Lower lobe of right lung (tissue), 2 donors: ENCODE data around the gene TRMT6. TPM values are rescaled to one million over a fixed set of nuclear protein-coding genes. Genes with fewer than 3 reads are reported as not detected.

Source experiments
- ATAC-seq, 2 donors: fragments of 200-7000 bp; cut with Tn5 transposase; one replicate each; pipeline ENCODE4 v1.9.1; 2020 to 2022; ENCODE audit warnings: mild to moderate bottlenecking in 2 of 2, moderate library complexity in 2 of 2
- DNase-seq: peaks from one replicate; pipeline ENCODE4 v3.0.0-alpha.2; 2020
- H3K27ac ChIP-seq: fragments of 200-600 bp; one replicate; pipeline ENCODE4 v1.8.0; 2022
- H3K27me3 ChIP-seq: fragments of 200-600 bp; one replicate; pipeline ENCODE4 v1.8.0; 2022; ENCODE audit warnings: low read depth
- H3K36me3 ChIP-seq: fragments of 200-600 bp; one replicate; pipeline ENCODE4 v1.8.0; 2022; ENCODE audit warnings: mild to moderate bottlenecking
- H3K4me1 ChIP-seq: fragments of 200-600 bp; one replicate; pipeline ENCODE4 v1.8.0; 2022
- H3K4me3 ChIP-seq: fragments of 200-600 bp; one replicate; pipeline ENCODE4 v1.8.0; 2022; ENCODE audit warnings: mild to moderate bottlenecking
- H3K9me3 ChIP-seq: fragments of 200-600 bp; one replicate; pipeline ENCODE4 v1.8.0; 2022
- intact Hi-C: fragments of 100-400 bp; cut with DNase I; formaldehyde crosslinking; loops from one replicate; pipeline ENCODE4 v1.11.0; 2022
- long read RNA-seq: library from polyadenylated mRNA; unstranded; transcript quantifications from one replicate; pipeline ENCODE4 v2.0.0, GENCODE V29; 2021
- total RNA-seq: library from RNA; stranded (reverse); fragmentation: NEBNext Ultra II Directional; extraction: Animal tissue kit (Norgen Biotek cat#: 25700); gene quantifications from one replicate; pipeline ENCODE4 v1.2.1, GENCODE V29; 2021
- TF ChIP-seq, protein P1 (sequence below): fragments of 200-600 bp; IDR thresholded peaks from one replicate; pipeline ENCODE4 v1.8.0; 2022; ENCODE audit warnings: antibody characterized with exemption, mild to moderate bottlenecking
- donor health status: DM: no; HTN: yes; CAD: no; lungs with severe emphysema.

The TRMT6 gene, protein sequence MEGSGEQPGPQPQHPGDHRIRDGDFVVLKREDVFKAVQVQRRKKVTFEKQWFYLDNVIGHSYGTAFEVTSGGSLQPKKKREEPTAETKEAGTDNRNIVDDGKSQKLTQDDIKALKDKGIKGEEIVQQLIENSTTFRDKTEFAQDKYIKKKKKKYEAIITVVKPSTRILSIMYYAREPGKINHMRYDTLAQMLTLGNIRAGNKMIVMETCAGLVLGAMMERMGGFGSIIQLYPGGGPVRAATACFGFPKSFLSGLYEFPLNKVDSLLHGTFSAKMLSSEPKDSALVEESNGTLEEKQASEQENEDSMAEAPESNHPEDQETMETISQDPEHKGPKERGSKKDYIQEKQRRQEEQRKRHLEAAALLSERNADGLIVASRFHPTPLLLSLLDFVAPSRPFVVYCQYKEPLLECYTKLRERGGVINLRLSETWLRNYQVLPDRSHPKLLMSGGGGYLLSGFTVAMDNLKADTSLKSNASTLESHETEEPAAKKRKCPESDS
- 11.0 TPM for total RNA-seq
- long read RNA-seq, transcript TRMT6-201 (11 exons, 2,327 nt) = major isoform, 12 of 23 reads
- long read RNA-seq, partial matches to known transcripts = 8 of 23 reads
- long read RNA-seq, other reads (novel, unspliced or antisense) = 1 of 23 reads

DNA sequence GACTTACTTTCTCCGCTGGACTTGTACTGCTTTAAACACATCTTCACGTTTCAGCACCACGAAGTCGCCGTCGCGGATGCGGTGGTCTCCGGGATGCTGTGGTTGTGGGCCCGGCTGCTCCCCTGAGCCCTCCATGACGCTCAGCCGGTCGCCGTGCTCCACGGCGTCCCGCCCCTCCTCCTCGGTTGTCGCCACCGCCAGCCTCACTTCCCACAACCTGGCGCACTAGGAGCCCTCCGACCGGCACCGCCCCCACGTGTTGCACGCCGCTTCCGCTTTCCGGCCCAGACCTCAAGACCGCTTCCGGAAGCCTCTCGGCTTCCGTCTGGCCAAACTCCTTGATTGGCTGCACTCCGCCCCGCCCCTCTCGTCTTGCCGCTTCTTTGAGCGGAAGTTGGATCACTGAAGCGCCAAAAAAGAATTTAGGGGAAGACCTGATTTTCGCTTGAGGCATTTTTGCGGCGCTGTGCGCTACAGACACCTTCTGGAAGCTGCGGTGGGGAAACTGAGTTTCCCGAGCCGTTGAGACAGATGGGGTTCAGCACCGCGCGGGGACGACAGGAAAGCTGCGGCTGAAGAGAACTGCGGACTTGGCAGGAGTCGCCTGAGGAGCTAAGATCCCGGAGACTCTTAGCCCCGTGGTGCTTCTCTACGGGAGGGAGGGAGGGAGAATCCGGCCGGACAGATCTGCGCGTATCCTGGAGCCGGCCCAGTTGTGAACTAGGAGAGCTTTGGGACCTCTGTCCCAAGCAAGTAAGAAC, at the start of gene TRMT6, which contains the start of gene MCM8:
TRMT6 (minus strand) TSS at position 263 of the 761 bp plus-strand sequence; CDS start at position 135, 128 bp downstream.
MCM8 (plus strand) TSS at position 382 of the 761 bp plus-strand sequence. CDS start 1,364 bp downstream, outside the sequence.
- Histone ChIP-seq H3K36me3 (peaks cover 45% of the 10 kb centered on the region), H3K4me3 (peak within 1 kb of the TSS; percentile 92), H3K9me3 (no peaks in the 10 kb centered on the region), H3K4me1 (peaks cover 31% of the 10 kb centered on the region), H3K27me3 (no peaks in the 10 kb centered on the region), H3K27ac (peak within 1 kb of the TSS; percentile 79)
- peak; percentile 99 to 100 for ATAC-seq
- TF ChIP-seq, protein P1, sequence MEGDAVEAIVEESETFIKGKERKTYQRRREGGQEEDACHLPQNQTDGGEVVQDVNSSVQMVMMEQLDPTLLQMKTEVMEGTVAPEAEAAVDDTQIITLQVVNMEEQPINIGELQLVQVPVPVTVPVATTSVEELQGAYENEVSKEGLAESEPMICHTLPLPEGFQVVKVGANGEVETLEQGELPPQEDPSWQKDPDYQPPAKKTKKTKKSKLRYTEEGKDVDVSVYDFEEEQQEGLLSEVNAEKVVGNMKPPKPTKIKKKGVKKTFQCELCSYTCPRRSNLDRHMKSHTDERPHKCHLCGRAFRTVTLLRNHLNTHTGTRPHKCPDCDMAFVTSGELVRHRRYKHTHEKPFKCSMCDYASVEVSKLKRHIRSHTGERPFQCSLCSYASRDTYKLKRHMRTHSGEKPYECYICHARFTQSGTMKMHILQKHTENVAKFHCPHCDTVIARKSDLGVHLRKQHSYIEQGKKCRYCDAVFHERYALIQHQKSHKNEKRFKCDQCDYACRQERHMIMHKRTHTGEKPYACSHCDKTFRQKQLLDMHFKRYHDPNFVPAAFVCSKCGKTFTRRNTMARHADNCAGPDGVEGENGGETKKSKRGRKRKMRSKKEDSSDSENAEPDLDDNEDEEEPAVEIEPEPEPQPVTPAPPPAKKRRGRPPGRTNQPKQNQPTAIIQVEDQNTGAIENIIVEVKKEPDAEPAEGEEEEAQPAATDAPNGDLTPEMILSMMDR = no peak
- peak; percentile 99 for DNase-seq
- intact Hi-C loops = no loop called here

DNA sequence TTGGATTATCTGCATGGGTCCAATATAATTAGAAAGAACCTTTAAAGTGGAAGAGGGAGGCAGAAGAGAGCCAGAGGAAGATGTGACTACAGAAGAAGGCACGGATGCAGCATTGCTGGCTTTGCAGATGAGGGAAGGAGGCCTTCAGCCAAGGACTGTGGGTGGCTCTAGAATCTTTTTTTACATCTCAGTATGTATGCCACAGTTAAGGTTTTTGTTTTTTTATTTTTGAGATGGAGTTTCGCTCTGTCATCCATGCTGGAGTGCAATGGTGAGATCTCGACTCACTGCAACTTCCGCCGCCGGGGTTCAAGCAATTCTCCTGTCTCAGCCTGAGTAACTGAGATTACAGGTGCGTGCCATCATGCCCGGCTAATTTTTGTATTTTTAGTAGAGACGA, 49.5 kb upstream of the TRMT6 start:
- intact Hi-C loops = no loop called here
- H3K27me3 ChIP-seq = no peaks in the 10 kb centered on the region
- TF ChIP-seq, protein P1 = no peak
- no peak for DNase-seq
- peaks cover under 1% of the 10 kb centered on the region for H3K4me1 ChIP-seq
- H3K27ac ChIP-seq = no peak overlapping the region
- H3K4me3 ChIP-seq = no peak overlapping the region
- no peak for ATAC-seq
- H3K36me3 ChIP-seq = no peaks in the 10 kb centered on the region
- H3K9me3 ChIP-seq = no peaks in the 10 kb centered on the region

DNA sequence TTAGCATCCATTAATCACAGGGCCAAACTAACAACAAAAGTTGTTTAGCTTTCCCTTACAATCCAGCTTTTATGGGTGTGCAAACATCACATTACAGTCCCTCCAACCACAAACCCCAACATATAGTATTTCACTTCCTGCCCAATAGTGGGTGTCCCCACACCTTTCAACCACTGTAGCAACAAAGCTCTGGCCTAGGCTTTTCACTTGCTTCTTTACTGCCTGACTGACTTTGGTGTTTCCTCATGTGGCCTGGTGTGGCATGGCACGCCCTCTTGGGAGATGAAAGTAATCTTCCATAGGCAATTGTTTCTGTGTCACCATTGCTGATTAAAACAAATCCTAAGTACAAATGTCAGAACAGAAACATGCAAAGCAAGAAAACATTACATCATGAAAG, 46.4 kb upstream of the TRMT6 start:
- intact Hi-C loops = no loop called here
- Histone ChIP-seq H3K27ac (no peak overlapping the region), H3K4me3 (no peak overlapping the region), H3K36me3 (peaks cover 7% of the 10 kb centered on the region), H3K27me3 (no peaks in the 10 kb centered on the region), H3K4me1 (no peaks in the 10 kb centered on the region), H3K9me3 (no peaks in the 10 kb centered on the region)
- TF ChIP-seq, protein P1 = no peak
- ATAC-seq (peak; percentile 35 to 63), DNase-seq (no peak)

DNA sequence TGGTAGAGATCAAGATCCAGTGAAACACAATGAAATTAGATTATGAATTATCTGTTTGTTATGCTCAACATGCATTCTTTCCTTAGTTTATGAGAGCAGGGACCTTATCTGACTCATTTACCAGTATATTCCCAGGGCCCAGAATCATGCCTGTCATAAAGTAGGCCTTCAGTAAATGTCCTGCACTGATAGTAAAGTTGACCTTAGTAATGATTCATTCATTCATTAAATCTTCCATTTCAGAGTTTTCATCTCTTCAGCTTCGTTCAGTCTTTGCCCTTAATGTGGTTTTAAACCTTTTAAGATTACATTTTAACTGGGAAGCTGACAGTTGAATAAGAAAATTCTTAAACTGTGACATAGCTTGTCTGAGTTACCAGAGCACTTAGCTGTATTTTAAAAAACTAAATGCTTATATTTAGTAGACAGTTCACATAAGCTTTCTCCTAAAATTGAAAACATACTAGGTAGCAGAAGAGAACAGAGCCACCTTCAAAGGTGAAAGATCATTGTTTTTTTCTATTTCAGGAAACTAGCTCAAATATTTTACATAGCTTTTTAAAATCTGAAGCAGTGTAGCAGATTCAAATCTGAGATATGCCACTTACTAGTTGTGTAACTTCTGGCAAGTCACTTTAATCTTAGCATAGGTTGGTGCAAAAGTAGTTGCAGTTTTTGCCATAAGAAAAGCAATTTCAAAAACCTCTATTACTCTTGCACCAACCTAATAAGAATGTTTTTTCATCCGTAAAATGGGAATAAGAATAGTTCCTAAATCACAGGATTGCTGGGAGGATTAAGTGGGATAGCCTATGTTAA, 41.5 kb upstream of the TRMT6 start:
- intact Hi-C loops = no loop called here
- DNase-seq (no peak), ATAC-seq (no peak)
- Histone ChIP-seq H3K36me3 (peaks cover 32% of the 10 kb centered on the region), H3K4me3 (no peak overlapping the region), H3K9me3 (no peaks in the 10 kb centered on the region), H3K27me3 (no peaks in the 10 kb centered on the region), H3K4me1 (no peaks in the 10 kb centered on the region), H3K27ac (no peak overlapping the region)
- TF ChIP-seq, protein P1 = no peak

DNA sequence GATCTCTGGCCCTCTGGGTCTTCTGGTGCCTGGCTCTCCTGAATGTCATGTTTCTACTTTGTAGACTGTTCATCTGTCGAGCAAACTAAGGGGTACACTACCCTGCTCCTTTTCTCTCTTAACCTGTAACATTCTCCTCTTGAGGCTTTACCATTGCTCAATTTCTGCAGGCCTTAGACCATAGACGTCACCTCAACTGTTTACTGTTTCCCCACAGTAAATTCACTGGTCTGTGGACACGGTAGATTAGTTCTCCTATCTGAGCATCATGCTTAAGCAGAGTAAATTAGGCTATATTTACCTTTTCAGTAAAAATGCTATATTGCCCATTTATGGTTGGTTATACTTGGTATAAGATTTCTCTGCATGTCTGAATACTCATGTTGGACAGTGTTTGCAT, 40.6 kb upstream of the TRMT6 start:
- Histone ChIP-seq H3K9me3 (no peaks in the 10 kb centered on the region), H3K4me3 (no peak overlapping the region), H3K4me1 (no peaks in the 10 kb centered on the region), H3K27ac (no peak overlapping the region), H3K27me3 (no peaks in the 10 kb centered on the region), H3K36me3 (peaks cover 37% of the 10 kb centered on the region)
- ATAC-seq = no peak
- DNase-seq = no peak
- intact Hi-C loops = no loop called here
- TF ChIP-seq, protein P1 = no peak
